T1000 (cell line): ENCODE measurements around the gene NR5A2.

Experiments
- DNase-seq: peaks from one replicate; lab custom pipeline; 2025; ENCODE audit warnings: mixed read lengths; lab: John Stamatoyannopoulos, UW

Gene NR5A2

GRCh38 chr1:200206340-200206739 lies 178.8 kb downstream of the NR5A2 start:
- DNase-seq = no peak

- no peak for DNase-seq
Measured at GRCh38 chr1:200206761-200207160, 179.3 kb downstream of the NR5A2 start.

DNA sequence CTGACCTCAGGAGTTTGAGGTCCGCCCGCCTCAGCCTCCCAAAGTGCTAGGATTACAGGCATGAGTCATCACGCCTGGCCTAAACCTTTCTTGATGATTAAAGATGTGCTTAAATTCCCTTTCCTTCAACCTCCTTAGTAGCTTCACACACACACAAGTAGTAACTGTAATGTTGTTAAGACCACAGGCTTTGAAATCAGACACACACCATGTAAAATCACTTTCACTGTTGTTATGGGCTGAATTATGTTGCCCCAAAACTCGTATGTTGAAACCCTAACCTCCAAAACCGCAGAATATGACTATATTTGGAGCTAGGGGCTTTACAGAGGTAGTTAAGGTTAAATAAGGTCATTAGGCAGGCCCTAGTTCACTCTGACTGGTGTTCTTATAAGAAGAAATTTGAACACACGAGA lies 180.2 kb downstream of the NR5A2 start:
- DNase-seq = no peak

GRCh38 chr1:200211157-200211556 lies 183.6 kb downstream of the NR5A2 start:
- no peak for DNase-seq

DNA sequence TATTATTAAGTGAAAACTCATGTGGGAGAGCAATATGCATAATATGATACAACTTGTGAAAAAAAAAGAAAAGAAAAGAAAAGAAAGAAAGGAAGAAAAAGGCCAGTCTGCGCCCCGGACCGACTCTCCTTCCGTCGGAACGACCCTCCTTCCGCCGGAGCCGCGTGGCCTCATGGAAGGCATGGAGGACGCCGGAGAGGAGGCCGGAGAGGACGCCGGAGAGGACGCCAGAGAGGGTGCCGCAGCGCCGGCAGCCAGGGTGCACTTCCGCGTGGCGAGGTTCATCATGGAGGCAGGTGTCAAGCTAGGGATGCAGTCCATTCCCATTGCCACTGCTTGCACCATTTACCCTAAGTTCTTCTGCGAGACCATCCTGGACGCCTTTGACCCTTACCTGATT lies 185.9 kb downstream of the NR5A2 start:
- DNase-seq = no peak

DNA sequence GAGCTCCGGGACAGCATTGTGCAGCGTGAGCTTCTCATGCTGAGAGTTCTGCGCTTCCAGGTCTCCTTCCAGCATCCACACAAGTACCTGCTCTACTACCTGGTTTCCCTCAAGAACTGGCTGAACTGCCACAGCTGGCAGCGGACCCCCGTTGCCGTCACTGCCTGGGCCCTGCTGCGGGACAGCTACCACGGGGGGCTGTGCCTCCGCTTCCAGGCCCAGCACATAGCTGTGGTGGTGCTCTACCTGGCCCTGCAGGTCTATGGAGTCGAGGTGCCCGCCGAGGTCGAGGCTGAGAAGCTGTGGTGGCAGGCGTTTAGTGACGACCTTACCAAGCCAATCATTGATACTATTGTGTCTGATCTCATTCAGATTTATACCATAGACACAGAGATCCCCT lies 186.4 kb downstream of the NR5A2 start:
- no peak for DNase-seq

- DNase-seq = no peak
Measured at GRCh38 chr1:200215350-200215749, 187.8 kb downstream of the NR5A2 start.

- DNase-seq = no peak
Measured at GRCh38 chr1:200217703-200218102, 190.2 kb downstream of the NR5A2 start.

DNA sequence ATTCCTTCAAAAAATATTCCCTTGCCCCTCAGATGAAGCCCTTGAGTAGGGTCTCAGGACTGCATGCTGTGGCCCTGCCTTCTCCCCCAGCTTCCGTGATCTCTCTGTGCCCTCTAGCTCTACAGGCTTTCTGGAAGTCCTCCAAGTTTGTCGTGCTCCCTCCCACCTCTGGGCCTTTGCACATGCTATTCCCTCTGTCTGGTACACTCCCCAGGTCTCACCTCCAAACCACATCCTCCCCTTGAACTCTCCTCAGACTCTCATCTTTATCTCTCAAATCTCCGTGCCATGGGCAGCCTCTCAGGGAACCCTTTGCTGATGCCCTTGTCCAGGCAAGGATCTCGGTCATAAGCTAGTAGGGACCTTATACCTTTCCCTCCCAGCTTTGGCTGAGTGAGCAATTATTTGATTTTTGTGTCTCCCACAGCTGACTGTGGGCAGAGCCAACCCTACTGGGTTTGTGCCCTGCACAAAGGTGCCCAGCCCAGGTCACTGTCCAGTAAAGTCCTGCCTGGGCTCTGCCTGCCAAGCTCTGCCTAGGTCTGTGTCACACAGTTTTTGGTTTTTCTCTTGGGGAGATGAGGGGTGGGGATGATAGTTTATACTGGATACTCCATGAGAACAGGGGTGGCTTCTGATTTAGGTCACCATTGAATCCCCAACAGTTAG lies 194.2 kb downstream of the NR5A2 start:
- DNase-seq = no peak

DNA sequence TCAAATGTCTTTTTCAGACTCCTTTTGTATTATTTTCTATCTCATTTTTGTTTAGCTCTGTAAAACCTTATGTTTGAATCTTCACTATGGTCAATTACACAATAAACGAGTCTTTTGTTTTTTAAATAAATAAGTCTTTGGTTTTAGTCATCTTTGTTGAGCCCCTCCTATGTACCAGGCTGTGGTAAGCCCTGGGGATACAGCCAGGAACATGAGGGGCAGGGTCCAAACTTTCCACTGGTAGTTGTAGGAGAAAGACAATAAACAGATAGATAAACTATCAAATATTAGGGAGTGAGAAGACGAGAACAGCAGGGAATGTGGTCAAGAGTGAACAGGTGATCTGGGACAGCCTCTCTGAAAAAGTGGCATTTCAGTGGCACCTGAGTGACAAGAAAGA lies 195.7 kb downstream of the NR5A2 start:
- no peak for DNase-seq

- DNase-seq = no peak
Measured at GRCh38 chr1:200223613-200224012, 196.1 kb downstream of the NR5A2 start.

DNA sequence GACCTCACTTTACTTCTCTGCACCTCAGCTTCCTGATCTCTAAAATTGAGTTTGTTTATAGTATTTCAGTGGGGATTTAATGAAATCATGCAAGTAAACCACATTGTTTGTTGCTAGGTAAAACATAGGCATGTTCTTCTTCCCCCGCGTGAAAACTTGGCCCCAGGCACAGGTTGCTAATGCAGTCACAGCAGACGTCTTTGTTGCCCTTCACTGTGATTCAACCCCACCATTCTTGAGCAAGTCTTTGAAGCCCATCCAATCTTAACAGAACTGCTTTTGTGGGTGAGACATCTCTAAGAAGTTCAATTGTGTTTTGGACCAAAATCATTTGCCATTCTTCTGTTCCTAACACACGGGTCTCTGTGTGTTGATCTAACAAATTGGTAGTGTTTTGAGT lies 196.8 kb downstream of the NR5A2 start:
- peak; percentile 46 for DNase-seq

DNA sequence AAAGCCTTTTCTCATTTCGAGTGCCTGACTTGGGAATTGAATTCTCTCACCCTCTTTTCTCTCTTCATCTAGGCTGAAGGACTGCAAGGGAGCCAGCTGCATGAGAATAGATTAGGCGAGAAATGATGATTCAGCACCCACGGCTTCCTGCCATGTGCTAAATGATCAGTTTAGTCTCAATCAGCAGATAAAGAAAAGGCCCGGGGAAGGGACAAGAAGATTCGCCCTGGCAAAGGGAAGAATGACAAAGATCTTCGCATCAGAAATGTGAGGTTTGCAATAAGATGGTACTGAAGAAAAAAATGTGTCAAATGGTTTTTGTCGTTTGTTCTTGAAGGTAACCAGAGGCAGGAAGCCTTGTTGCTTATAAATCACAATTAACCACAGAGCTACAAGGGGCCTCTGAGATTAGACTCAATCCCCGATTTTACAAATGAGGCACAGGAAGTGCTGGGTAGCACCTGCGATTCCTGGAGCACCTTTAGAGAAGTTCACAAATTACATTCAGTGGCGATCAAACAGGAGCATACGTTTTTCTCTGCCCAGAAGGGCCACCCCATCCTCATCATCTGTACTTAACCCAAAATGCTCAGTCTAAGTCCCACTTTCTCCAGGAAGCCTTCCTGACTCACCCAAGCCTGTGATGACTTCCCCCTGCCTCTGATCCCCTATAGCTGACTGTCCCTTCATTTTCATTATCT lies 198.9 kb downstream of the NR5A2 start:
- DNase-seq = no peak

- DNase-seq = no peak
Measured at GRCh38 chr1:200226969-200227303, 199.4 kb downstream of the NR5A2 start.
